ENCODE measurements around the gene VAV3. TPM values are rescaled to one million over a fixed set of nuclear protein-coding genes. Genes with fewer than 3 reads are reported as not detected.

The VAV3 gene
- total and polyA plus RNA-seq, 9 of the 15 experiments (the other 6 are each of a cell fraction or from before 2014, with no cell fraction given), result not detected

- TF ChIP-seq STAG1 (CRISPR knock-in tag; IDR thresholded peaks at IDR 0.05; ENCODE audit: borderline replicate concordance), result no peak
- TF ChIP-seq ZNF395 (CRISPR knock-in tag; IDR thresholded peaks at IDR 0.05), result no peak
- no peak for TF ChIP-seq SOX6 (IDR thresholded peaks at IDR 0.05)
- no peak for TF ChIP-seq FOXK2 (conservative IDR thresholded peaks at IDR 0.05 in 1 of 2, IDR thresholded peaks at IDR 0.05 in 1 of 2; ENCODE audit: low read depth in 2 of 2)
- no peak for TF ChIP-seq NBN (IDR thresholded peaks at IDR 0.05; ENCODE audit: low read depth)
Measured at GRCh38 chr1:107795441-107795840, 169.5 kb downstream of the VAV3 start (continued).

GRCh38 chr1:107794571-107794970, 170.4 kb downstream of the VAV3 start:
- intact Hi-C loops (cut with micrococcal nuclease) (no loop called here), in situ Hi-C loops (cut with MboI) (loop anchor here (25.0 kb wide), 1 partner anchor 843 kb away; no protein-coding TSS in a partner anchor)
- H3K9ac ChIP-seq (ENCODE audit: insufficient read depth in 1 of 2, low read depth in 2 of 2, low read length in 2 of 2), result no peak overlapping the region
- no peak overlapping the region for H3K4me2 ChIP-seq (ENCODE audit: insufficient read depth, low read length)
- DNase-seq (ENCODE audit: extremely low read depth in 1 of 4, low spot score in 3 of 4) (no peak), ATAC-seq (no peak), FAIRE-seq (no peak)
- no peaks in the 10 kb centered on the region; the same call in 1 of the 2 replicates for H4K20me1 ChIP-seq (replicated peaks; ENCODE audit: control insufficient read depth, insufficient read depth, low read length)
- H3K36me3 ChIP-seq (ENCODE audit: control insufficient read depth, insufficient read depth, low read length), result no peaks in the 10 kb centered on the region
- no peak overlapping the region for H3K4me3 ChIP-seq
- no peaks in the 10 kb centered on the region for H3K79me2 ChIP-seq (ENCODE audit: control insufficient read depth, insufficient read depth, low read length)
- WGBS (ENCODE audit: insufficient coverage, low coverage, missing lambda C conversion rate), result 0% methylated on average over 2 of the region's 2 CpGs
- H3K27me3 ChIP-seq (ENCODE audit: control insufficient read depth in 2 of 2, insufficient read depth in 2 of 2, low read length in 2 of 2), result no peaks in the 10 kb centered on the region
- H3K9me3 ChIP-seq (replicated peaks; ENCODE audit: control insufficient read depth, insufficient read depth, low read depth, low read length), result no peaks in the 10 kb centered on the region
- no peaks in the 10 kb centered on the region for H3K9me1 ChIP-seq (ENCODE audit: control insufficient read depth, insufficient read depth, low read length)
- ChIA-PET POLR2A (no interaction called here), CTCF (ENCODE audit: low intra/inter-chr PET ratio) (no interaction called here)
- no peak overlapping the region for H3K27ac ChIP-seq (ENCODE audit: extremely low read depth, low read depth, low read length)
- BruUV-seq (replicated peaks), result no TSS peak
- no peak overlapping the region for H2AFZ ChIP-seq (ENCODE audit: low read depth, low read length)
- H3K4me1 ChIP-seq (replicated peaks in 1 of 2; ENCODE audit: control insufficient read depth in 2 of 2, insufficient read depth in 2 of 2, low read length in 2 of 2), result no peaks in the 10 kb centered on the region
- TF ChIP-seq ZNF282 (CRISPR knock-in tag; IDR thresholded peaks at IDR 0.05) (no peak), KLF10 (CRISPR knock-in tag; IDR thresholded peaks at IDR 0.05) (no peak), NKRF (IDR thresholded peaks at IDR 0.05; ENCODE audit: borderline replicate concordance) (no peak), L3MBTL2 (IDR thresholded peaks at IDR 0.05) (no peak)
